ENCODE data around the gene RNGTT. TPM values are rescaled to one million over a fixed set of nuclear protein-coding genes. Genes with fewer than 3 reads are reported as not detected.
A peak's percentile ranks its signal among the peaks of the same experiment; 100 is the strongest.

RNGTT gene
- total and polyA plus RNA-seq, 4 donors = 13.1 to 34.4 (median 20.9) TPM

DNA sequence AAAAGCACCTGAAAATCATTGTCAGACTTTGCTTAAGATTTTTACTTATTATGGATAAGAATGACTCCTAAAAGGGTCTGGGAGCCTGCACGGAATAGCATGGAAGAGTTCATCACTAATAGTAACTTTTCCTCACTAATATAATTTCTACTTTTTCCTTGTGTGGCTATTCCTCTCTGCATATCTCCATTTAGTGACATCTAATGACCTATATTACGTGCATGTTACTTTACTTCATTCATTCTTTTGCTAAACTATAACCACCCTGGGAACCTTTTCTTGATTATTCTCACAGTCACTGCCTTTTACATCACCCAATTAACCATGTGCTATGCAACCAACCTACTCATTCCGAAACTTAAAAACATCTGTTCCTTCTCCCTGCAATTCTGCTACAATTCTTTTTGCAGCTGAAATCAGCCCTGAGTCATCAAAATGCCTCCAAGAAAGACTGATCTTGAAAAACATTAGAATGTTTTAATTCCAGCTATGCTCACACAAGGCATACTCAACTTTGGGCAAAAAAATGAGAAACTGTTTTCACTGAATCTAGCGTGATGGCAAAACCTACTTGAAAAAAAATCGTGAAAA, 313.3 kb downstream of the RNGTT start:
- Histone ChIP-seq H3K27ac (ENCODE audit: low read depth, low read length) (no peak overlapping the region), H3K9me3 (ENCODE audit: control insufficient read depth, insufficient read depth, low read length) (no peaks in the 10 kb centered on the region), H3K4me1 (ENCODE audit: control insufficient read depth, insufficient read depth, low read length) (no peaks in the 10 kb centered on the region), H3K36me3 (ENCODE audit: control insufficient read depth, insufficient read depth, low read length) (no peaks in the 10 kb centered on the region), H3K27me3 (ENCODE audit: control insufficient read depth, insufficient read depth, low read length) (no peaks in the 10 kb centered on the region), H3K4me3 (ENCODE audit: low read depth, low read length) (no peak overlapping the region)
- peak in 2 of 6 donors; percentile 15 to 79 for DNase-seq (ENCODE audit: low read depth in 4 of 6, low spot score in 6 of 6)
- 79% methylated on average over 2 of the region's 5 CpGs for WGBS (ENCODE audit: insufficient coverage)

DNA sequence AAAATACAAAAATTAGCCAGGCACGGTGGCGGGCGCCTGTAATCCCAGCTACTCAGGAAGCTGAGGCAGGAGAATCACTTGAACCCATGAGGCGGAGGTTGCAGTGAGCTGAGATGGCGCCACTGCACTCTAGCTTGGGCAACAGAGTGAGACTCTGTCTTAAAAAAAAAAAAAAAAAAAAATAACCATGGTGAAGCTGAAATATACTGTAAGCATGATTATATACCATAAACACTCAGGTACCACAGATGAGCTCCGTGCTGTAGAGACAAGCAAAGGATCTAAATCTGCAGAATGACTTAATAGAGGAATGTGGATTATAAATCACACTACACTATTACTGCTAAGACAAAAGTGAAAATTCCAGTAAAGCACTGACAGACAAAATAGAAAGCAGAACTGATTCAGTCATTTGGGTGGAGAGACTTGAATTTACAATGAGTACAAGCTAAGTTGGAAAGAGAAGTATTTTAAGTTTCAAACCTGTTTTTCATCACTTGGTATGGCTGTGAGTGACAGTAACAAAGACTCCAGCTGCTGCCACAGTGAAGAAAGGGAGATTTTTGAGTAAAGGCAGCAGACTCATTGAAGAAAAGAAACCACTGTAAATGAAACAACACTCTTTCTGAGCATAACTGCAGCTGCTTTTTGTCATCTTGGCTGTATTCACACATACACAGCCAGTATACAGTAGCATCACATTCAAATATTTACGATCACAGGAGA, 322.1 kb downstream of the RNGTT start:
- Histone ChIP-seq H3K27me3 (ENCODE audit: control insufficient read depth, insufficient read depth, low read length) (no peaks in the 10 kb centered on the region), H3K9me3 (ENCODE audit: control insufficient read depth, insufficient read depth, low read length) (no peaks in the 10 kb centered on the region), H3K4me1 (ENCODE audit: control insufficient read depth, insufficient read depth, low read length) (peaks cover 3% of the 10 kb centered on the region), H3K36me3 (ENCODE audit: control insufficient read depth, insufficient read depth, low read length) (no peaks in the 10 kb centered on the region), H3K27ac (ENCODE audit: low read depth, low read length) (no peak overlapping the region), H3K4me3 (ENCODE audit: low read depth, low read length) (no peak overlapping the region)
- 100% methylated on average over 1 of the region's 7 CpGs for WGBS (ENCODE audit: insufficient coverage)
- DNase-seq (ENCODE audit: low read depth in 4 of 6, low spot score in 6 of 6) = peak in 2 of 6 donors; percentile 39 to 40

DNA sequence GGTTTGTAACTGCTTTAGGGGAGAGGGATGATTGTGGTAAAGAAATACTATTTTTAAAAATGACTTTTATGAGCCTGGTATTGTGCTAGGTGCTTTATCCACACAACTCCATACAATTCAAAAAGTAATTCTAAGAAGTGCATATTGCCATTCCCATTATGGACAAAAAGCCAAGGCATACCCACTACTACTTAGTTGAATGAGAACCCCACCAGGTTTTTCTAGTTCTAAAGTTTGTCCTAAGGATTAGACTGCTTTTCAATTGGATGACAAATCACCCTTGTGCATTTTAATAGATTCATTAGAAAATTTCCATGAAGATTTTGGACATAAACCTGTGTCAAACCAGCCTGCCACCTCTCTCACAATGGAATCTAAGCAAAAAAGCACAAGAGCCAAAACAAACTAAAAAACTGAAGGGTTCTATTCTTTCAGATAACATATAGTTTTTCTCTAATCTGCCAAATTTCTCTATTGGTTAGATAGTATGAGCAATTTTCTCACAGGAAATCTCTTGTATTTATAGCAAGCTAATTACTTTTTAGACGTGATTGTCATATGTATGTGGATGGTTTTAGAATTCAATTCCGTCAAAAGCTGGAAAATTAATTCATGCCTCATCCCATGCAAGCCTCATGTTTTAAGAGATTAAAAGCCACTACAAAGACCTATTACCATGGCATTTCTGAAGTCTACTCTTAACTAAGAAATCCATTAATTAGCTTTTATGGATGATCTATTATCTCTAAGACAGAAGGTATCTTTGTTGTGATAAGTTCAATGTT, 325.5 kb downstream of the RNGTT start:
- H3K27ac ChIP-seq (ENCODE audit: low read depth, low read length) = no peak overlapping the region
- H3K4me3 ChIP-seq (ENCODE audit: low read depth, low read length) = no peak overlapping the region
- no peaks in the 10 kb centered on the region for H3K36me3 ChIP-seq (ENCODE audit: control insufficient read depth, insufficient read depth, low read length)
- WGBS (ENCODE audit: insufficient coverage) = no CpG with 5 or more reads among the region's 2 CpGs
- no peaks in the 10 kb centered on the region for H3K9me3 ChIP-seq (ENCODE audit: control insufficient read depth, insufficient read depth, low read length)
- no peak for DNase-seq (ENCODE audit: low read depth in 4 of 6, low spot score in 6 of 6)
- H3K27me3 ChIP-seq (ENCODE audit: control insufficient read depth, insufficient read depth, low read length) = no peaks in the 10 kb centered on the region
- peaks cover 3% of the 10 kb centered on the region for H3K4me1 ChIP-seq (ENCODE audit: control insufficient read depth, insufficient read depth, low read length)

DNA sequence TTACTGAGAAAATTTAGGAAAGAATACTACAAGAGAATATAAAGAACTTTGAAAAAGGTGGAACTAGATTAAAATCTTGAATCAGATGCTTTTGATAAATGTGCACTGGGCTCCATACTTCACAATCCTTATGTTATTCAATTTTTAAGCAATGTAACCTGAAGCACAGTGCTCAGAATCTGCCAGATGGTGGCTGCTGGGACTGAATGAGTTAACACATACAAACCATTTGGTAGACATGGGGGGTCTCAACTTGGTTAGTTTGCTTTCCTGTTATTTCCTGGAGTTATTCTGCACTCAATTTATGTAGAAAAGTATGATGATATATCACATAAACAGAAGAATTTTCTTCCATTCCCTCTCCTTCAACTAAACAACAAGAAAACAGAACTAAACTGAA, 326.5 kb downstream of the RNGTT start:
- Histone ChIP-seq H3K27ac (ENCODE audit: low read depth, low read length) (no peak overlapping the region), H3K4me3 (ENCODE audit: low read depth, low read length) (no peak overlapping the region), H3K27me3 (ENCODE audit: control insufficient read depth, insufficient read depth, low read length) (no peaks in the 10 kb centered on the region), H3K9me3 (ENCODE audit: control insufficient read depth, insufficient read depth, low read length) (no peaks in the 10 kb centered on the region), H3K36me3 (ENCODE audit: control insufficient read depth, insufficient read depth, low read length) (no peaks in the 10 kb centered on the region), H3K4me1 (ENCODE audit: control insufficient read depth, insufficient read depth, low read length) (peaks cover 3% of the 10 kb centered on the region)
- peak in 1 of 6 donors; percentile 29 for DNase-seq (ENCODE audit: low read depth in 4 of 6, low spot score in 6 of 6)

DNA sequence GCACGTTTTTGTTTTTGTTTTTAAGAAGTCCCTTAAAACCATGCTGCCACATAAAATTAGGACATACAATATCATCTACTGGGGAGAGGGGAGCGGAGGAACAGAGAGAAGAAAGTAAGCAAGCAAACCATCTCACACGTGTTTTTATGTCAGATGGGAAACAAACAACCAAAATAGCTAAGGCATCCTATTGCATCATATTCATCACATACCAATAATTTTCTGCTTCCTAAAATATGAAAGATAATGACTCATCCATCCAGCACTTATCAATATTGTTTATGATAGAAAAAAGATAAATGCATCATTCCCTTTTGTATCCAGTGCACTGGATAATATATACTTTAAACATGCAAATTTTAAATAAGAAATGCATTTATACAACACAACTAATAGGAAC, 329.6 kb downstream of the RNGTT start:
- Histone ChIP-seq H3K36me3 (ENCODE audit: control insufficient read depth, insufficient read depth, low read length) (no peaks in the 10 kb centered on the region), H3K27me3 (ENCODE audit: control insufficient read depth, insufficient read depth, low read length) (no peaks in the 10 kb centered on the region), H3K4me3 (ENCODE audit: low read depth, low read length) (no peak overlapping the region), H3K4me1 (ENCODE audit: control insufficient read depth, insufficient read depth, low read length) (no peaks in the 10 kb centered on the region), H3K27ac (ENCODE audit: low read depth, low read length) (no peak overlapping the region), H3K9me3 (ENCODE audit: control insufficient read depth, insufficient read depth, low read length) (no peaks in the 10 kb centered on the region)
- no CpG with 5 or more reads among the region's 3 CpGs for WGBS (ENCODE audit: insufficient coverage)
- DNase-seq (ENCODE audit: low read depth in 4 of 6, low spot score in 6 of 6) = no peak

DNA sequence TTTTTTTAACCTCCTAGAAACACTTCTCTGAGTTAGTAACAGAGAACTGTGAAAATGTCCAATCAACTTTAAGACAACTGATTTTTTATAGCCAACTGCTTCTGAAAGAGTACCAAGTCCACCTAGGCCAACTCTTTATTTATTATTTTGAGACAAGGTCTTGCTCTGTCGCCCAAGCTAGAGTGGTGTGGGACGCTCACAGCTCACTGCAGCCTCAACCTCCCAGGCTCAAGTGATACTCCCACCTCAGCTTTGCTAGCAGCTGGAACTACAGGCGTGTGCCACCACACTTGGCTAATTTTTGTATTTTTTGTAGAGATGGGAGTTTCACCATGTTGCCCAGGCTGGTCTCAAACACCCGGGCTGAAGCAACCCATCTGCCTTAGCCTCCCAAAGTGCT, 331.6 kb downstream of the RNGTT start:
- no peak for DNase-seq (ENCODE audit: low read depth in 4 of 6, low spot score in 6 of 6)
- Histone ChIP-seq H3K9me3 (ENCODE audit: control insufficient read depth, insufficient read depth, low read length) (no peaks in the 10 kb centered on the region), H3K27me3 (ENCODE audit: control insufficient read depth, insufficient read depth, low read length) (no peaks in the 10 kb centered on the region), H3K4me1 (ENCODE audit: control insufficient read depth, insufficient read depth, low read length) (no peaks in the 10 kb centered on the region), H3K27ac (ENCODE audit: low read depth, low read length) (no peak overlapping the region), H3K36me3 (ENCODE audit: control insufficient read depth, insufficient read depth, low read length) (no peaks in the 10 kb centered on the region), H3K4me3 (ENCODE audit: low read depth, low read length) (no peak overlapping the region)
- WGBS (ENCODE audit: insufficient coverage) = 100% methylated on average over 3 of the region's 4 CpGs

DNA sequence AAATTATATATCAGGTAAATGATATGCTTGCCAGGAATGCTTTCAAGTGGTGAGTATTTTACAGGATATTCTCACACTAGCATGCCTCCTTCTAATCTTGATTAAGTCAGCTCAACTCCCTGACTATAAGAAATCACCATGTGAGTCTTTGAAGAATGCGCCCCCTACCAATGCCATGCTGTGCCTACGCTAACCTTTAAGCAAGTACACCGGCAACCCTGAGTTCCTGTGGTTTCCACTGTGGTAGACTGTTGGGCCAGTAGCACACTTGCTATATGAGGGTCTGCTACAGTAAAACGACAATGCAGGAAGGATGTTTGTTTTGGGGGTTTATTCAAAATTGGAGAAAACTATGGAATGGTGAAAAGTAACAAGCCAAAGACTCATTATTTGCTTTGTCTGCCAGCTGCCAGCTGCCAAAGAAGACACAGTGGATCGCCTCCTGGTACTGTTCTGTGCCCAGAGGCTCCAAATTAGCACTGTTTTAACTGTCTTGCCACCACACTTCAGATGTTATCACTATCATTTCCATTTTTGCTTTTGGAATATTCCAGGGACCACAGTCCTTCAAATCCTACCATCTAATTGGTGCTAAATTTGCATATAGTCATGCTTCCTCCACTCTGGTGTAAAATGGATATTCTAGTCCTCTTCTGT, 333.5 kb downstream of the RNGTT start:
- no peak for DNase-seq (ENCODE audit: low read depth in 4 of 6, low spot score in 6 of 6)
- no peak overlapping the region for H3K27ac ChIP-seq (ENCODE audit: low read depth, low read length)
- H3K27me3 ChIP-seq (ENCODE audit: control insufficient read depth, insufficient read depth, low read length) = no peaks in the 10 kb centered on the region
- H3K36me3 ChIP-seq (ENCODE audit: control insufficient read depth, insufficient read depth, low read length) = no peaks in the 10 kb centered on the region
- no peaks in the 10 kb centered on the region for H3K9me3 ChIP-seq (ENCODE audit: control insufficient read depth, insufficient read depth, low read length)
- 62% methylated on average over 5 of the region's 5 CpGs for WGBS (ENCODE audit: insufficient coverage)
- H3K4me1 ChIP-seq (ENCODE audit: control insufficient read depth, insufficient read depth, low read length) = no peaks in the 10 kb centered on the region
- no peak overlapping the region for H3K4me3 ChIP-seq (ENCODE audit: low read depth, low read length)

DNA sequence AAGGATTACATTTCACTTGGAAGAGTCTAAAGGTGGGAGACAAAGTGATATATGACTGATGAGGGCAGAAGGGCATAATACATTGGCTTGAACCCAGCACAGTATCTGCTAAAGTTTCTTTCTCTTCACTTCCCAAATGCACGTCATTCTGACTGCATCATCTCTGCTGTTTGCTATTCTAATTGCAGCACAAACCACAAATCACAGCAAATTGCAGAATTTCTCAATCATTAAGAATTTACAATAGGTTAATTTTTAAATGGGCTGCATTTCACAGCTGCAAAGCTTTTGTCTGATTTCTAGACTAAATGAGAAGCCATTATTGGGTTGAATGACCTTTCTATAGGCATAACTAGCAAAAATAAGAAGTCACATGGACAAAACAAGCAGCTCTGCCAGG, 337.0 kb downstream of the RNGTT start:
- no peaks in the 10 kb centered on the region for H3K27me3 ChIP-seq (ENCODE audit: control insufficient read depth, insufficient read depth, low read length)
- no peak overlapping the region for H3K4me3 ChIP-seq (ENCODE audit: low read depth, low read length)
- WGBS (ENCODE audit: insufficient coverage) = no CpG with 5 or more reads among the region's 1 CpG
- H3K9me3 ChIP-seq (ENCODE audit: control insufficient read depth, insufficient read depth, low read length) = no peaks in the 10 kb centered on the region
- no peak overlapping the region for H3K27ac ChIP-seq (ENCODE audit: low read depth, low read length)
- H3K4me1 ChIP-seq (ENCODE audit: control insufficient read depth, insufficient read depth, low read length) = no peaks in the 10 kb centered on the region
- DNase-seq (ENCODE audit: low read depth in 4 of 6, low spot score in 6 of 6) = no peak
- H3K36me3 ChIP-seq (ENCODE audit: control insufficient read depth, insufficient read depth, low read length) = no peaks in the 10 kb centered on the region

DNA sequence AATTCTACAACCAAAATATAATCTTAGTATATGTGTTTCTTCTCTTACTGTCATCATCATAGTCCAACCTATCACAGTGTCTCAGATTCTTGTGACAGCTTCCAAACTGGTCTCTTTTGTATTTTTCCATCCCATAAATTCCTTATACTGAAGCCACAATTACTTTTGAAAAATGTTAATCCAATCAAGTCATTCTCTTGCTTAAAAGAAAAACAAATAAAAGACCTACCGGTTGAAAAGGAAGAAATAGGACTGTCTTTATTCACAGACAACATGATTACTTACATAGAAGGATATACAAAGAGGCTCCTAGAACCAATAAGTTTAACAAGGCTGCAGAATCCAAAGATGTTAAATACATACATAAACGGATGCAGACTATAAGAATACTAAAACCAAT, 339.9 kb downstream of the RNGTT start:
- H3K27ac ChIP-seq (ENCODE audit: low read depth, low read length) = no peak overlapping the region

More for the DNA sequence above, 339.9 kb downstream of the RNGTT start:
- Histone ChIP-seq H3K4me3 (ENCODE audit: low read depth, low read length) (no peak overlapping the region), H3K9me3 (ENCODE audit: control insufficient read depth, insufficient read depth, low read length) (no peaks in the 10 kb centered on the region), H3K4me1 (ENCODE audit: control insufficient read depth, insufficient read depth, low read length) (no peaks in the 10 kb centered on the region), H3K27me3 (ENCODE audit: control insufficient read depth, insufficient read depth, low read length) (no peaks in the 10 kb centered on the region), H3K36me3 (ENCODE audit: control insufficient read depth, insufficient read depth, low read length) (no peaks in the 10 kb centered on the region)
- DNase-seq (ENCODE audit: low read depth in 4 of 6, low spot score in 6 of 6) = no peak
- WGBS (ENCODE audit: insufficient coverage) = no CpG with 5 or more reads among the region's 2 CpGs
